Retinal pigment epithelial cell (primary cell): Measurements from ENCODE around the gene TANGO6.

ENCODE experiments used
- DNase-seq: peaks from one replicate; pipeline ENCODE4 v3.0.0-alpha.2; 2010; ENCODE audit warnings: low read depth
- H3K4me3 ChIP-seq: 2 replicates; pipeline ENCODE4 v1.5.1; 2011; ENCODE audit warnings: mild to moderate bottlenecking, low read length, control low read depth, moderate library complexity
- TF ChIP-seq, protein P1 (sequence below): conservative IDR thresholded peaks from 2 replicates; pipeline ENCODE4 v1.5.1; 2011; ENCODE audit warnings: low read depth, low read length, control low read depth, inconsistent platforms

The TANGO6 gene

DNA sequence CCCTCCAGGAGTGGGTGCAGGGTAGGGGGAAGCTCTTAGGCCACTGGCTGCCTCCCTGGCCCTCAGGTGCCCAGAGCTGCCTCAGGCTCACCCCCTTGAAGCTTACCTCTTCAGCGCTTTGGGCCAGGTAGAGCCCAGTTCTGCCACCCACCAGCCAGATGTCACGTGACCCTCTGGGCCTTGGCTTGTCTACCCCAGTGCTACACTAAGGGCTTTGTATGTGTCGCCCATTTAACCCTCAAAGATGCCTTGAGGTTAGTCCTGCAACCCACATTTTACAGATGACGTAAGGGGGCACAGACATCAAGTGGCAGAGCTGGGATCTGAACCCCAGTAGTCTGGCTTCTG, 265.5 kb downstream of the TANGO6 start:
- TF ChIP-seq, protein P1, sequence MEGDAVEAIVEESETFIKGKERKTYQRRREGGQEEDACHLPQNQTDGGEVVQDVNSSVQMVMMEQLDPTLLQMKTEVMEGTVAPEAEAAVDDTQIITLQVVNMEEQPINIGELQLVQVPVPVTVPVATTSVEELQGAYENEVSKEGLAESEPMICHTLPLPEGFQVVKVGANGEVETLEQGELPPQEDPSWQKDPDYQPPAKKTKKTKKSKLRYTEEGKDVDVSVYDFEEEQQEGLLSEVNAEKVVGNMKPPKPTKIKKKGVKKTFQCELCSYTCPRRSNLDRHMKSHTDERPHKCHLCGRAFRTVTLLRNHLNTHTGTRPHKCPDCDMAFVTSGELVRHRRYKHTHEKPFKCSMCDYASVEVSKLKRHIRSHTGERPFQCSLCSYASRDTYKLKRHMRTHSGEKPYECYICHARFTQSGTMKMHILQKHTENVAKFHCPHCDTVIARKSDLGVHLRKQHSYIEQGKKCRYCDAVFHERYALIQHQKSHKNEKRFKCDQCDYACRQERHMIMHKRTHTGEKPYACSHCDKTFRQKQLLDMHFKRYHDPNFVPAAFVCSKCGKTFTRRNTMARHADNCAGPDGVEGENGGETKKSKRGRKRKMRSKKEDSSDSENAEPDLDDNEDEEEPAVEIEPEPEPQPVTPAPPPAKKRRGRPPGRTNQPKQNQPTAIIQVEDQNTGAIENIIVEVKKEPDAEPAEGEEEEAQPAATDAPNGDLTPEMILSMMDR = no peak
- H3K4me3 ChIP-seq = no peak overlapping the region
- DNase-seq = no peak

DNA sequence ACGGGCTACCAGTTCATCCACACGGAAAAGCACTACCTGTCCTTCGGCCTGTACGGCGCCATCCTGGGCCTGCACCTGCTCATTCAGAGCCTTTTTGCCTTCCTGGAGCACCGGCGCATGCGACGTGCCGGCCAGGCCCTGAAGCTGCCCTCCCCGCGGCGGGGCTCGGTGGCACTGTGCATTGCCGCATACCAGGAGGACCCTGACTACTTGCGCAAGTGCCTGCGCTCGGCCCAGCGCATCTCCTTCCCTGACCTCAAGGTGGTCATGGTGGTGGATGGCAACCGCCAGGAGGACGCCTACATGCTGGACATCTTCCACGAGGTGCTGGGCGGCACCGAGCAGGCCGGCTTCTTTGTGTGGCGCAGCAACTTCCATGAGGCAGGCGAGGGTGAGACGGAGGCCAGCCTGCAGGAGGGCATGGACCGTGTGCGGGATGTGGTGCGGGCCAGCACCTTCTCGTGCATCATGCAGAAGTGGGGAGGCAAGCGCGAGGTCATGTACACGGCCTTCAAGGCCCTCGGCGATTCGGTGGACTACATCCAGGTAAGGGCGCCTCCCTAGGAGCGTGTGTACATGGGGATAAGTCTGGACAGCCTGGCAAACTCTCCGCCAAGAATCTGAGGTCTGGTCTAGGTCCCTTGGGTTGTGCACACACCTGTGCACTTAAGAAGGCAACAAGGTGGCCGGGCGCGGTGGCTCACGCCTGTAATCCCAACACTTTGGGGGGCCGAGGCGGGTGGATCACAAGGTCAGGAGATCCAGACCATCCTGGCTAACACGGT, 266.3 kb downstream of the TANGO6 start:
- no peak for DNase-seq
- H3K4me3 ChIP-seq = no peak overlapping the region
- TF ChIP-seq, protein P1 = no peak

DNA sequence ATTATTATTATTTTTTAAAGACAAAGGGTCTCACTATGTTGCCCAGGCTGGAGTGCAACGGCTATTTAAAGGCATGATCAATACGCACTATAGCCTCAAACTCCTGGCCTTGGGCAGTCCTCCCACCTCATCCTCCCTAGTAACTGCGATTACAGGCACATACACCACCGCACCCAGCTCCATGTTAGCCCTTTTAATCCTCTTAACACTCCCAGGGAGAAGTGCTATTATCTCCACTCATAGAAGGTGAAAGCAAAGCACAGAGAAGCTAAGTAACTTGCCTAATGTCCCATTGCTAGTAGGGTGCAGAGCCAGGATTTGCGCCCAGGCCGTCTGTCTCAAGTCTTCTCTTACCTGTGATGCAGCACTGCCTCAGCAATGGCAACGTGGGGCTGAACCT, 267.1 kb downstream of the TANGO6 start:
- no peak overlapping the region for H3K4me3 ChIP-seq
- TF ChIP-seq, protein P1 = no peak
- DNase-seq = no peak

DNA sequence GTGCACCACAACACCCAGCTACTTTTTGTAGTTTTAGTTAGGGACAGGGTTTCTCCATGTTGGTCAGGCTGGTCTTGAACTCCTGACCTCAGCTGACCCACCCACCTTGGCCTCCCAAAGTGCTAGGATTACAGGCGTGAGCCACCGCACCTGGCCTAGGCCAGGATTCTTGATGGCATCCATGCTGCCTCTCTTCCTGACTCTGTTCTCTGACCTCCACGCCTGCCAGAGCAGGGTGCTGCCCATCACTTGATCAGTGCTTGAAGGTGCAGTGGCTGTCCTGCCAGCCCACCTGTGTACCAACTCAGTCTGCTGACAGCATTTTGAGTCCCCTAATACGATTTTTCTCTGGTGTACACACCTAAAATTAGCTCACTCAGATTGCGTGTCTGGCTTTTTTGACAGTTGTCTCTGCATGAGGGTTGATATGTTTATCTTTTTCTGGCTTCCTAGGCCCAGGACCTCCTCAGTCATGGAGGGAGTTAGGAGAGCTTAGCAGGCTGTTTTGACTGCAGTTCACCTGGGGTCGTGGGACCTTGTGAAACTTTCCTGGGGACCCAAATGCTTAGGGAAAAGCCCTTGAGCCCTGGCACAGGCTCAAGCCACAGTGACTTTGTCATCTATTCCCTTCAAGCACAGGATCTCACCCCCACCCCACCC, 268.0 kb downstream of the TANGO6 start:
- TF ChIP-seq, protein P1 = no peak
- no peak overlapping the region for H3K4me3 ChIP-seq
- no peak for DNase-seq

DNA sequence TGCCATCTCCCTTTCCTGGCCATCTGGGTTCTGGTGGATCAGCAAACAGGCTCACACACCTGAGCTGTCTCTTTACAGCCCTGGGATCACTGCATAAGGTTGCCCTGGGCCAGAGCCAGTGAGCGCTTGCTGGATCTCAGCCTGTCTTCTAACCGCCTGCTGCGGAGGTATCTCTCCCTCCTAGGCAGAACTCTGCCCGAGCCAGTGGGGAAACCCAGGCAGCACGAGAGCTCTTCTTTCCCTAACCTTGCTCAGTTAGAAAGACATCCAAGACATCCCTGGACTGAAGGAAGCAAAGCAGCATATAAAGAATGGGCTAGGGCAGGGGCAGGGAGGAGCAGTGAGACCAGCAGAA, 268.5 kb downstream of the TANGO6 start:
- no peak for DNase-seq
- H3K4me3 ChIP-seq = no peak overlapping the region
- TF ChIP-seq, protein P1 = no peak

DNA sequence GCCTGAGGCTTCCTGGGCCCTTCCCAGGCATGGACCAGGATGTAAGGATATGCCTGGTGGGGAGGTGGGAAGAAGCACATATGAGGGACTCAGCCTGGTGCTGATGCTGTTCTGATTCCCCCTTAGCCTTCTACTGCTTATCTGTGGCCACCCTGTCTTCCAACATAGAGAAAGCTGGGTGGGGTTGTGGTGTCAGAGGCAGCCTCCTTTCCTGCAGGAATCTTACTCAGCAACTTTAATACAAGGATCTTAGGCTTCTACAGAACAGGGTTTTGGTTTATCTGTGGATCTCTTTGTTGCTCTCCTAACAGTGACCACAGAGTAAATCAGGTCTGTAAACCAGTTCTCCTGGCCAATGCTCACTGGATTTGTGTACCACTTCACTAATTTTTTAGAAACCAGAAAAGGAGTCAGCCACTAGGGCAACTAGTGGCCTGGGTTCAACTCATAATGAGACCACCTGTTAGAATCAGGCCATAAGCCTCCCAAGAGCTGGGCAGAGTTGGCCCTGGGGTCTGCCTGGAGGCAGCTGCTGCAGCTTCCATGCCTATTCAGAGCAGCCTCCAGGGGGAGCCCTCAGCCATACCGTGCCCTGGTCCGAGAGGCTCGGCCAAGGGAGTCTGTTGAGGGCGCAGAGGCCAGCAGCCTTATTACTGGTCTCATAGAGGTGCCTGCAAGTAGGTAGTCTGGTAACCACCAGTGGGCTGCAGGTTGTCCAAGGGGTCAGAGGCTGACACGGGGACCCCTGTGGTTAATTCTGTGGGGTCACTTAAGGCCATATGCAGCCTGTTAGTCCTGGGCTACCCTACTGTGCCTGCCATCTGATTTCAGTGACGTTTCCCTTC, 269.2 kb downstream of the TANGO6 start:
- DNase-seq = no peak
- TF ChIP-seq, protein P1 = peak; percentile 86
- H3K4me3 ChIP-seq = no peak overlapping the region
